Amniotic epithelial cell (primary cell): Measurements from ENCODE around the gene IPP.
"Not testable (repeated sequence)": the region's sequence is repeated elsewhere in the genome, so short reads cannot be mapped to it uniquely, and the experiment has no call there.

Source experiments
- DNase-seq: peaks from one replicate; pipeline ENCODE4 v3.0.0-alpha.2; 2010; ENCODE audit warnings: low read depth

The IPP gene

GRCh38 chr1:45684402-45684801 is 66.1 kb downstream of the IPP start:
- no peak for DNase-seq

- DNase-seq: no peak
Observed at GRCh38 chr1:45682942-45683341, 67.5 kb downstream of the IPP start.

- peak; percentile 37 for DNase-seq
Observed at GRCh38 chr1:45679123-45679522, 71.3 kb downstream of the IPP start.

- no peak for DNase-seq
Observed at GRCh38 chr1:45678489-45678888, 72.0 kb downstream of the IPP start.

- DNase-seq: peak; percentile 66
Observed at GRCh38 chr1:45677751-45678245, 72.7 kb downstream of the IPP start.

GRCh38 chr1:45676553-45676952 is 73.9 kb downstream of the IPP start:
- DNase-seq: not testable (repeated sequence)

GRCh38 chr1:45674478-45674877 is 76.0 kb downstream of the IPP start:
- no peak for DNase-seq

GRCh38 chr1:45673956-45674355 is 76.5 kb downstream of the IPP start:
- no peak for DNase-seq

- peak; percentile 58 for DNase-seq
Observed at GRCh38 chr1:45669859-45670655, 80.4 kb downstream of the IPP start.

- no peak for DNase-seq
Observed at GRCh38 chr1:45669379-45669778, 81.1 kb downstream of the IPP start.

GRCh38 chr1:45668526-45668925 is 81.9 kb downstream of the IPP start:
- DNase-seq: no peak

GRCh38 chr1:45667321-45668111 is 82.9 kb downstream of the IPP start:
- DNase-seq: no peak

- no peak for DNase-seq
Observed at GRCh38 chr1:45666836-45667235, 83.6 kb downstream of the IPP start.

- no peak for DNase-seq
Observed at GRCh38 chr1:45660336-45660735, 90.1 kb downstream of the IPP start.

- DNase-seq: no peak
Observed at GRCh38 chr1:45659222-45659621, 91.2 kb downstream of the IPP start.

GRCh38 chr1:45658171-45658570 is 92.3 kb downstream of the IPP start:
- DNase-seq: no peak

GRCh38 chr1:45656573-45657226 is 93.8 kb downstream of the IPP start:
- no peak for DNase-seq

GRCh38 chr1:45654540-45655280 is 95.7 kb downstream of the IPP start:
- DNase-seq: peak; percentile 61
